ENCODE data around the gene HOXA6. TPM values are rescaled to one million over a fixed set of nuclear protein-coding genes. Genes with fewer than 3 reads are reported as not detected.

HOXA6 gene
- total RNA-seq, 4 donors from 2014 or later = 1.1 to 1.6 TPM; not detected in 2

GRCh38 chr7:27158436-27159265 is 11.1 kb upstream of the HOXA6 start:
- no peak overlapping the region for H3K4me3 ChIP-seq (replicated peaks in 1 of 3)
- DNase-seq = no peak
- peaks cover 18 to 29% of the 10 kb centered on the region in 2 donors for H3K4me1 ChIP-seq
- no peaks in the 10 kb centered on the region for H3K36me3 ChIP-seq
- no peak for TF ChIP-seq CTCF (IDR thresholded peaks at IDR 0.05)
- no peak for TF ChIP-seq POLR2A (IDR thresholded peaks at IDR 0.05)
- no peaks in the 10 kb centered on the region for H3K9me3 ChIP-seq
- no peak overlapping the region for H3K27ac ChIP-seq
- intact Hi-C loops (cut with DNase I) = no loop called here
- 25 to 42% methylated on average over 35 of the region's 35 CpGs for WGBS, 2 donors
- H3K27me3 ChIP-seq = peaks cover 67% of the 10 kb centered on the region

GRCh38 chr7:27157702-27158431 is 10.3 kb upstream of the HOXA6 start:
- TF ChIP-seq POLR2A (IDR thresholded peaks at IDR 0.05) (no peak), CTCF (IDR thresholded peaks at IDR 0.05) (no peak)
- no peak overlapping the region for H3K27ac ChIP-seq
- no peaks in the 10 kb centered on the region for H3K36me3 ChIP-seq
- H3K27me3 ChIP-seq = peaks cover 69% of the 10 kb centered on the region
- no peaks in the 10 kb centered on the region for H3K9me3 ChIP-seq
- H3K4me1 ChIP-seq = peaks cover 18 to 29% of the 10 kb centered on the region in 2 donors
- 18 to 25% methylated on average over 29 to 30 of the region's 30 CpGs for WGBS, 2 donors
- no peak overlapping the region for H3K4me3 ChIP-seq (replicated peaks in 1 of 3)
- no peak for DNase-seq
- intact Hi-C loops (cut with DNase I) = no loop called here

- no peak overlapping the region for H3K4me3 ChIP-seq (replicated peaks in 1 of 3)
- H3K27me3 ChIP-seq = peaks cover 76% of the 10 kb centered on the region
- 16 to 27% methylated on average over 21 of the region's 30 CpGs for whole genome bisulfite sequencing, 2 donors
- TF ChIP-seq POLR2A (IDR thresholded peaks at IDR 0.05) = no peak
- TF ChIP-seq CTCF (IDR thresholded peaks at IDR 0.05) = no peak
- H3K4me1 ChIP-seq = peaks cover 18 to 33% of the 10 kb centered on the region in 2 donors
- no peaks in the 10 kb centered on the region for H3K36me3 ChIP-seq
- DNase-seq = no peak
- no peaks in the 10 kb centered on the region for H3K9me3 ChIP-seq
- intact Hi-C loops (cut with DNase I) = no loop called here
- H3K27ac ChIP-seq = no peak overlapping the region
Observed at GRCh38 chr7:27156916-27157701, 9.5 kb upstream of the HOXA6 start.

GRCh38 chr7:27156508-27156898 is 8.9 kb upstream of the HOXA6 start, which contains the start of gene HOXA7:
HOXA7 (minus strand) TSS chr7:27156675; CDS start chr7:27156545, 130 bp downstream.
- Histone ChIP-seq H3K4me1 (peaks cover 18 to 32% of the 10 kb centered on the region in 2 donors), H3K9me3 (no peaks in the 10 kb centered on the region), H3K4me3 (replicated peaks in 1 of 3) (no peak within 1 kb of the TSS), H3K27ac (no peak within 1 kb of the TSS), H3K36me3 (no peaks in the 10 kb centered on the region), H3K27me3 (peaks cover 77% of the 10 kb centered on the region)
- no peak for TF ChIP-seq CTCF (IDR thresholded peaks at IDR 0.05)
- TF ChIP-seq POLR2A (IDR thresholded peaks at IDR 0.05) = no peak
- DNase-seq = no peak
- intact Hi-C loops (cut with DNase I) = no loop called here
- 5 to 6% methylated on average over 17 to 25 of the region's 33 CpGs for WGBS, 2 donors
